ENCODE results near the gene TRIM7.
A peak's percentile ranks its signal among the peaks of the same experiment; 100 is the strongest.
"Not testable (repeated sequence)": the region's sequence is repeated elsewhere in the genome, so short reads cannot be mapped to it uniquely, and the experiment has no call there.

TRIM7 gene

GRCh38 chr5:181232593-181232992 is 27.6 kb upstream of the TRIM7 start:
- DNase-seq: no peak

GRCh38 chr5:181231432-181231831 is 26.4 kb upstream of the TRIM7 start:
- no peak for DNase-seq

- no peak for DNase-seq
Observed at GRCh38 chr5:181230551-181230950, 25.6 kb upstream of the TRIM7 start.

GRCh38 chr5:181229996-181230395 is 25.0 kb upstream of the TRIM7 start:
- DNase-seq: no peak

GRCh38 chr5:181224390-181225229 is 19.6 kb upstream of the TRIM7 start:
- peak; percentile 55 for DNase-seq

- DNase-seq: no peak
Observed at GRCh38 chr5:181223729-181224389, 18.9 kb upstream of the TRIM7 start.

- peak; percentile 98 for DNase-seq
Observed at GRCh38 chr5:181223058-181223728, 18.2 kb upstream of the TRIM7 start, which contains the start of gene TRIM41. TSS of gene TRIM41 (plus strand) at chr5:181223281. CDS start at chr5:181224000, 719 bp downstream.

GRCh38 chr5:181222630-181223057 is 17.6 kb upstream of the TRIM7 start:
- DNase-seq: no peak

- DNase-seq: peak; percentile 97
Observed at GRCh38 chr5:181221792-181222629, 17.0 kb upstream of the TRIM7 start.

- peak; percentile 76 for DNase-seq
Observed at GRCh38 chr5:181221105-181221791, 16.3 kb upstream of the TRIM7 start.

GRCh38 chr5:181220178-181220515 is 15.2 kb upstream of the TRIM7 start:
- no peak for DNase-seq

- DNase-seq: no peak
Observed at GRCh38 chr5:181219262-181220177, 14.5 kb upstream of the TRIM7 start.

GRCh38 chr5:181218795-181219124 is 13.8 kb upstream of the TRIM7 start:
- no peak for DNase-seq

- DNase-seq: peak; percentile 56
Observed at GRCh38 chr5:181217803-181218062, 12.7 kb upstream of the TRIM7 start.

- DNase-seq: peak; percentile 74
Observed at GRCh38 chr5:181217111-181217802, 12.3 kb upstream of the TRIM7 start.

GRCh38 chr5:181215997-181216989 is 11.3 kb upstream of the TRIM7 start:
- peak; percentile 47 for DNase-seq

GRCh38 chr5:181214249-181214648 is 9.3 kb upstream of the TRIM7 start:
- DNase-seq: not testable (repeated sequence)

GRCh38 chr5:181212934-181213333 is 7.9 kb upstream of the TRIM7 start:
- no peak for DNase-seq

- DNase-seq: no peak
Observed at GRCh38 chr5:181212080-181212479, 7.1 kb upstream of the TRIM7 start.

GRCh38 chr5:181211208-181211607 is 6.2 kb upstream of the TRIM7 start:
- DNase-seq: no peak

Measured in CD4-positive, alpha-beta T cell treated with Interleukin-10 for 1 hour (primary cell).